IMR-90 (cell line): ENCODE measurements around the gene GABPB1.

Experiments
- CTCF ChIP-seq: conservative IDR thresholded peaks from 2 replicates; pipeline ENCODE4 v1.5.1; 2012; ENCODE audit warnings: mild to moderate bottlenecking, low read depth, low read length, improper control_type of control experiment
- POLR2A ChIP-seq: IDR thresholded peaks from 2 replicates; pipeline ENCODE4 v1.6.1; 2012; ENCODE audit warnings: mild to moderate bottlenecking, low read depth, low read length

DNA sequence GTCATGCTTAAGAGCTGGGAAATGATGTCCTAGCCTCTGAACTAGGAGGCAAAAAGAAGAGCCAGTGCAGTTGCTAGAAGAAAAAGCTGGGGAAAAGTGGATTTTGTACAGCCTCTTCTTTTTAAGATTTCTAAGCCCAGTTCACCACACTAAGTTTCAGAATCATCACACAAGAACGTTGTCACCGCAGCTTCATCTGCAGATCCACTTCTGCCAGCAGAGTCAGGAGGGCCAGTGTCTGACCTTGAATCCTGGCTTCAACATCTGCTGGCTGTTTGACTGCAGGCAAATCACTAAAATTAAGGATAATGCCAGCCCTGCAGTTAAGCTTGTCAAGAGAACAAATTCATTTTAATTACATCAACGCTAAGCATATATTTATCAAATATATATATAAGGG lies 125.7 kb downstream of the GABPB1 start:
- TF ChIP-seq CTCF, result no peak
- no peak for TF ChIP-seq POLR2A
